ENCODE measurements around the gene IFT57.

Gene IFT57

DNA sequence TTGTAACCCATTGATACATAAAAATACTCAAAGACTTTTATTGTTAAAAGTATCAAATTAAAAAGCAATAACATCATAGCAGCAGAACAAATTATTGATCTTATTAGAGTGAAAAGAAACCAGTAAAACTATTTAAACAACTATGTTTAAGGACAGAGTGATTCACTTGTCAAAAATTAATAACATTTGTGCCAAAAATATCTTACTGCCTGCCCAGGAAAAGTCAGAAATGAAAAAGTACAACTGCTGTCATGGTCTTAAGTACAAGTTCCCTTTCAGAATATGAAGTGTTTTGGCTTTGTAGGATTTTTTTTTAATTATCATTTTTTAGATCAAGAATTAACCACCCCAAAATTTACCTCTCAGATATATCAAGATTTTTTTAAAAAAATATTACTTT is 3.4 kb downstream of the IFT57 start:
- no peak for DNase-seq

DNA sequence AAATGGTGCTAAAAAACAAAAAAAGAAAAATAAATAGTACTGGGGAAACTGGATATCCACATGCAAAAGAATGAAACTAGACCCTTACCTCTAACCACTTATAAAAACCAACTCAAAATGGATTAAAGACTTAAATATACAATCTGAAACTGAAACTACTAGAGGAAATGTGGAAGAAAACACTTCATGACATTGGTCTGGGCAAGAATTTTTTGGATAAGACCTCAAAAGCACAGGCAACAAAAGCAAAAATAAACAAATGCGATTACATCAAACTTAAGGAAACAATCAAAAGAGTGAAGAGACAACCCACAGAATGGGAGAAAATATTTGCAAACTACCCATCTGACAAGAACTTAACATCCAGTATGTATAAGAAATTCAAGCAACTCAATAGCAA is 6.4 kb downstream of the IFT57 start:
- DNase-seq = no peak

GRCh38 chr3:108209579-108209978 is 12.6 kb downstream of the IFT57 start:
- no peak for DNase-seq

DNA sequence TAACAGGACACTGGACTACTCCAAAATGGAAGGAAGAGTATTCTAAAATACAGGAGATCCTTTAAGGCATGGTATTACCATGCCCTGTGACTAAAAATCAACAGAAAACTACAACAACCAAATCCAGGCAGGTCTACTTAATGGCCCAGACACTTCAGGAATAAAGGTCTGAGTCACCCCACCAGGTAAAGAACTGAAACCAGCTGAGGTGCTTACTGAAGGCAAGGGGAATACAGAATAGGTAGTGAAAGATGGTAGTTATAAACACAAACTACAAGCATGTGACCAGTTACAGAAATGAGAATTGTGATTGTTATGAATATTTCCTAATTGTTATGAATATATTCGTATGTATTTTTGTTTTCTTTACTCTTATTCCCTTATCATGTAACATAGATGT is 13.4 kb downstream of the IFT57 start:
- no peak for DNase-seq

DNA sequence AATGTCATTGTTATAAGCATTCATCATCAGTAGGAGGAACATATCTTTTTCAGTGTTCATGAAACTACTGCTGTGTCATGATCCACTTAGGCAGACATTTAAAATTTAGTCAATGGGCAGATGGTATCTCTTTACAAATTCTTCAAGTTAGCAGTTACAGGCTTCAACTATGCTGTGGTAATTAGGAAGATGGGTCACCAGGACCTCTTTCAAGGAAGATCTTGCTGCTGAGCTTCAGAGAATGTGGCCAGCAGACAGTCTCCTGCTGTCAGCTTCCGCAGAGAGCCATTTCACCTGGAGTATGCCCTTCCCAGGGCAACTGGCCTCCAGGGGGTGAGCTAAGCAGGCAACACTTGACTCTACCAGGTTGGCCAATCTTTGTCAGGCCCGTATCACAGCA is 19.4 kb downstream of the IFT57 start:
- DNase-seq = no peak

- DNase-seq = no peak
Measured at GRCh38 chr3:108202080-108202479, 20.1 kb downstream of the IFT57 start.

GRCh38 chr3:108201258-108201657 is 21.0 kb downstream of the IFT57 start:
- no peak for DNase-seq

DNA sequence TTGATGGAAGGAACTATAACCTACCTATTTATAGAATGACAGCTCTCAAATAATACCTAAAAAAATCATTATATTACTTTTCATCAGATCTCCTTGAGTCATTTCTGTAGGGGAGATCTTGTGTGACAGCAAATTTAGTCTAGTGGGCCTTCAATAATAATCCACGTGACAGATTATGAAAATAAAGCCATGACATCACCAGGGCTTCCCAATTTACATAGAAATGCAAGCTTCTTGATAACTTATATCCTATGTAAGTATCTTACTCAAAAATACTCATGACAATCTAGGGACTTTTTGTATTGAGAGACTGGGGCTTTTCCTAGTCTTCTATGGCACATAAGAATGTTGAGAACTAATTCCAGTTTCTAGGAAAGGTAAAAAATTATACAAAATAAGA is 21.6 kb downstream of the IFT57 start:
- DNase-seq = no peak

DNA sequence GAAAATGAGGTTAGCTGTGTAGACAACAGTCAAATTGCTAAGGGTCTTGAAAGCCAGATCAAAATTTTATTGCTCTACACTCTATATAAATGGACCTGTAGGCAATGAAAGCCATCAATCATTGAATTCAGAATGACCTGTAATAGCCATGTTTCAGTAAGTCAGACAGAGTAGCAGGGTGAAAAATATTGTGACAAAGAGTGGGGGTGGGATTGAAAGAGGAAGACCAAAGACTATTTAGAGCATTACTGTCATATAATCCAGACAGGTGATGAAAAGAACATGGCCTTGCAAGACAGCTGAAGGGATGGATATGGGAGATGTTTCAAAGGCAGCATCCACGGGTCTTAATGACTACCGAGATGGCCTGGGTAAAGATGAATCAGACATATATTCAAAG is 22.2 kb downstream of the IFT57 start:
- no peak for DNase-seq

DNA sequence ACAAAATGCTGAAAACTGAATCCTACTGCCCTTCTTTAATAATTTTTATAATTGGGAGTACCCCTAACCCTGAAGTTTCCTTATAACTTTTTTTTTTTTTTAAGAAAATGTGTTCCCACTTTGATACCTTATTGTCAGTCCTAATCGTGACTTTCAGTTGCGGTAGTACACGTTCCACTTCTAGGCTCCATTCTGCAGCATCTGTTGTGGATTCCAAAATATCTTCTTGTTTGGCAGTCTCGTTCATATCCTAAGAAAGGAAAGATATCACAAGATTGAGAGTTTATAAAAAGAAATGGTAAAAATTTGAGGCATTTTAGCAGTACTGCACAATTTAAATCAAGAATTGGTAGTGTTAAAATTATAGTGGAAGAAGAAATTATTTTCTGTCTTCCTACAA is 30.8 kb downstream of the IFT57 start:
- DNase-seq = no peak

GRCh38 chr3:108190346-108190745 is 31.9 kb downstream of the IFT57 start:
- DNase-seq = no peak

GRCh38 chr3:108189440-108189839 is 32.8 kb downstream of the IFT57 start:
- DNase-seq = no peak

DNA sequence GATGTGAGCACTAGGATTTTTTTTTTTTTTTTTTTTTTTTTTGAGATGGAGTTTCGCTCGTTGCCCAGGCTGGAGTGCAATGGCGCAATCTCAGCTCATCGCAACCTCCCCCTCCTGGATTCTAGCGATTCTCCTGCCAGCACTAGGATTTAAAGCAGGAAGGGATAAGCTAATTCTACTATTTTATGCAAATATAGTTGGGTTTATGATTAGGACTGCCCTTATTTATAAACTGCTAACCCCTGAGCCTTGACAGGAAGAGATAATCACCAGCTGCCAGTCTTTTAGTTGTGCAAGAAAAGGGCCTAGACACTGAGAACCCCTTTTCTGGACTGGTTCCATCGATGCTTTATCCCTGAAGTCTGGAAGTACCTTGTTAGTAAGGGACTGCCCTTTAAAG is 36.7 kb downstream of the IFT57 start:
- no peak for DNase-seq

GRCh38 chr3:108184824-108185223 is 37.4 kb downstream of the IFT57 start:
- DNase-seq = no peak

GRCh38 chr3:108183971-108184370 is 38.3 kb downstream of the IFT57 start:
- no peak for DNase-seq

DNA sequence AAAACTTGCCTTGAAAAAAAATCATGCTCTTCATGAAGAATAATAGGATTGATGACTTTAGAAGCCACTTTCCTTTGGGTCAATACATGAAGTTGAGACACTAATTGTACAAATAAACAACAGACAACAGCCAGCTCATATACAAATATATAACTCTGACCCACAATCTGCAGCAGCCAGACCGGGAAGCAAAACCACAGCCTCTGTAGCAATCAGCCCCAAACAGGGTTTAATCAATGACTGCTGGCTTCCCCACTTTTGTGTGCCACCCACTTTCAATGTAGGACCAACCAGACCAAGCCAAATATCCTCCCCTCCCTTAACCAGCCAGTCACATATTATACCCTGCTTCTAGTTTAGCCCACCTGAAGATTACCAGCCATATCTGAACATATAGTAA is 39.0 kb downstream of the IFT57 start:
- DNase-seq = no peak

- no peak for DNase-seq
Measured at GRCh38 chr3:108182339-108182738, 39.9 kb downstream of the IFT57 start.

GRCh38 chr3:108181172-108181571 is 41.1 kb downstream of the IFT57 start:
- no peak for DNase-seq

DNA sequence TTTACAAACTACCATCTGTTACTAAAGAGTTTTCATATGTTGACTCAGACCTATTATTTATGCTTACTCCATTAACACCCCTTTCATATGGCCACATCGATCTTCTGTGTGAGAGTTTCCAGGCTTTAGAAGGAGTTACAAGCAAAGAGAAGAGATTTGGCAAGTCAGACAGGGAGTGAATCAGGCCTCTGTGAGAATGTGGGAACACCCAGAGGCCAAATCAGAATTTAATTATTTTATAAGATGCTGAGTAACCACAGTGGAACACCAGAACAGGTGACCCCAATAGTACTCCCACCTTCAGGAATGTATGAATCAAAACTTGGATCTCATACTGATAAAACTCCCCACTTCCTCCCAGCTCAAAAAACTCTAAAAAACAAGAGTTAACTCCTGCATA is 42.0 kb downstream of the IFT57 start:
- DNase-seq = no peak

GRCh38 chr3:108178676-108179075 is 43.5 kb downstream of the IFT57 start:
- DNase-seq = no peak

DNA sequence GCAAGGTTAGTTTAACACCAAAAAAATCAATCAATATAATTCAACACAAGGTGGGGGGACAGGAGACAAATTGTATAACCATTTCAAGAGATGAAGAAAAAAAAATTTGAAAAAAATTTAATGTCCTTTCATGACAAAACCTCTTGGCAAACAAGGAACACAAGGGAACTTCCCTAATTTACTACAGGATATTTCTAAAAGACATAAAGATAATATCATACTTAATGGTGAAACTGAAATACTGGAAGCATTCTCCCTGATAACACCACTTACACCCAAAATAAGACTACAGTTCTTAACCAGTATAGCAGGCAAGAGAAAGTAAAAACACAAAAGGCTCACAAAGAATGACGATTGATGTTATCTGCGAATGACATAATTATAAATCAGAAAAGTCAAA is 44.7 kb downstream of the IFT57 start:
- DNase-seq = no peak

- no peak for DNase-seq
Measured at GRCh38 chr3:108175352-108175751, 46.9 kb downstream of the IFT57 start.

DNA sequence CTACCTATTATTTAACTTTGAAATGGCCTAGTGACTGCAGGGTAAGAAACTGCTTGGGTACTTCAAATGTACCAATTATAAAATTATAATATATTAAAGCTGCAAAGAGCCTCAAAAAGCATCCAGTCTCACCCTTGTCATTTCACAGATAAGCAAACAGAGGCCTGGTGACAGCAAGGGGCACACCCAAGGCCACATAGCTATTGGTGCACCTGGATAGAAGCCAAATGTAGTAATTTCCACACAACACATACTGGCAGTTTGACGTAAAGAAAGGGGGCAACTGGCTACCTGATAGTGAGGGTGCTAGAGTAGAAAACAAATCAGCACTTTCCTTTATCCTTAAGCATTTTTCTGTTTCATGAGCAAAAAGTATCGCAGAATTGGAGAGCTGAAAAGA is 51.1 kb downstream of the IFT57 start:
- DNase-seq = no peak

- DNase-seq = no peak
Measured at GRCh38 chr3:108164391-108164790, 57.8 kb downstream of the IFT57 start.

- no peak for DNase-seq
Measured at GRCh38 chr3:108159865-108160264, 62.4 kb downstream of the IFT57 start.

DNA sequence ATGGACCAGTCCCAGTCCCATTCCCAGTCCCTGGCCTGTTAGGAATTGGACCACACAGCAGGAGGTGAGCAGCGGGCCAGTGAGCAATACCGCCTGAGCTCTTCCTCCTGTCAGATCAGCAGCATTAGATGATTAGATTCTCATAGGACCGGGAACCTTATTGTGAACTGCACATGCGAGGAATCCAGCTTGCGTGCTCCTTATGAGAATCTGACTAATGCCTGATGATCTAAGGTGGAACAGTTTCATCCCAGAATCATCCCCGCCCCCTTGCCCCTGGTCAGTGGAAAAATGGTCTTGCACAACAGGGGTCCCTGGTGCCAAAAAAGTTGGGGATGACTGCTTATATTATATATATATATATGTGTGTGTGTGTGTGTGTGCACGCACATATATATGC is 63.1 kb downstream of the IFT57 start:
- DNase-seq = no peak
